ENCODE results near the gene CDH1. TPM values are rescaled to one million over a fixed set of nuclear protein-coding genes. Genes with fewer than 3 reads are reported as not detected.

CDH1 gene
- total RNA-seq, 3 donors from 2014 or later (not counting 1 experiment from before 2014, with no cell fraction given), result 0.50 TPM; not detected in 2

DNA sequence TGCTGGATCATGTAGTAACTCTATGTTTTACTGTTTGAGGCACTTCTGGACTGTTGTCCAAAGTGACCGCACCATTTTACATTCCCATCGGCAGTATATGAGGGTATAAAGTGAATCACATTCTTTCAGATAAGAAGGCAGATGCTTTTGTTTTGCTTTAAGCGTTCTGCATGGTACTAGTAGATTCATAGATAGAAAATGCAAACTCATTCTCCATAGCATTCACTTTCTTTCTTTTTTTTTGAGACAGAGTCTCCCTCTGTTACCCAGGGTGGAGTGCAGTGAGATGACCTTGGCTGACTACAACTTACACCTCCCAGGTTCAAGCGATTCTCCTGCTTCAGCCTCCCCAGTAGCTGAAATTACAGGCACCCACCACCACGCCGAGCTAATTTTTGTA lies 146.6 kb downstream of the CDH1 start:
- Histone ChIP-seq H3K36me3 (ENCODE audit: control insufficient read depth, insufficient read depth, low read length) (peaks cover 23% of the 10 kb centered on the region), H3K27me3 (ENCODE audit: control insufficient read depth, insufficient read depth, low read length) (no peaks in the 10 kb centered on the region), H3K4me3 (ENCODE audit: low read length) (no peak overlapping the region), H3K9me3 (ENCODE audit: control insufficient read depth, insufficient read depth, low read length) (no peaks in the 10 kb centered on the region), H3K4me1 (ENCODE audit: control insufficient read depth, insufficient read depth, low read length) (no peaks in the 10 kb centered on the region), H3K27ac (ENCODE audit: low read length) (no peak overlapping the region)
- no peak overlapping the region for H3K27ac Mint-ChIP-seq
- no peaks in the 10 kb centered on the region for H3K4me1 Mint-ChIP-seq
- no peaks in the 10 kb centered on the region for H3K27me3 Mint-ChIP-seq (ENCODE audit: low read depth in 2 of 2)
- TF ChIP-seq, protein P1, sequence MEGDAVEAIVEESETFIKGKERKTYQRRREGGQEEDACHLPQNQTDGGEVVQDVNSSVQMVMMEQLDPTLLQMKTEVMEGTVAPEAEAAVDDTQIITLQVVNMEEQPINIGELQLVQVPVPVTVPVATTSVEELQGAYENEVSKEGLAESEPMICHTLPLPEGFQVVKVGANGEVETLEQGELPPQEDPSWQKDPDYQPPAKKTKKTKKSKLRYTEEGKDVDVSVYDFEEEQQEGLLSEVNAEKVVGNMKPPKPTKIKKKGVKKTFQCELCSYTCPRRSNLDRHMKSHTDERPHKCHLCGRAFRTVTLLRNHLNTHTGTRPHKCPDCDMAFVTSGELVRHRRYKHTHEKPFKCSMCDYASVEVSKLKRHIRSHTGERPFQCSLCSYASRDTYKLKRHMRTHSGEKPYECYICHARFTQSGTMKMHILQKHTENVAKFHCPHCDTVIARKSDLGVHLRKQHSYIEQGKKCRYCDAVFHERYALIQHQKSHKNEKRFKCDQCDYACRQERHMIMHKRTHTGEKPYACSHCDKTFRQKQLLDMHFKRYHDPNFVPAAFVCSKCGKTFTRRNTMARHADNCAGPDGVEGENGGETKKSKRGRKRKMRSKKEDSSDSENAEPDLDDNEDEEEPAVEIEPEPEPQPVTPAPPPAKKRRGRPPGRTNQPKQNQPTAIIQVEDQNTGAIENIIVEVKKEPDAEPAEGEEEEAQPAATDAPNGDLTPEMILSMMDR (IDR thresholded peaks at IDR 0.05), result no peak
- intact Hi-C loops (cut with micrococcal nuclease), result no loop called here
- WGBS (ENCODE audit: insufficient coverage), result 100% methylated on average over 5 of the region's 6 CpGs
- DNase-seq (no peak), ATAC-seq (no peak)
- H3K9me3 Mint-ChIP-seq, result no peaks in the 10 kb centered on the region
- H3K4me3 Mint-ChIP-seq, result no peak overlapping the region
- H3K36me3 Mint-ChIP-seq, result no peaks in the 10 kb centered on the region

DNA sequence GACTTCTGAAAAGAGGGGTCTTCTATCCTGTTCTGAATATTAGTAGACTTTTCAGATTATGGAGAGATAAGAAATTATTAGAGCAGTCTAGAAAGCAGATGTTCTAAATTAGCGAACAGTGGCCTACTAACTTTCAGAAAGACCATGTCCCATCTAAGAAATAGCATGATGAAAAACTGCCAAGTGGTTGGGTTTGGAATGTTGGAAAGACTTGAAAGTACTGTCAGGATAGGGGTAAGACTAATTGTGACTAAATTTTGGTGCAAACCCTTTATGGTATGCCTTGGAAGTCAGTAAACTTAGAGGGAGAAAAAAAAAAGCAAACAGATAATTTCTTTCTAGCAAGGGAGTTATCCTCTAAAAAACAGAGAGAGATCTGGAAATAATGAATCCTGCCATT lies 147.3 kb downstream of the CDH1 start:
- intact Hi-C loops (cut with micrococcal nuclease), result no loop called here

More for the DNA sequence above, 147.3 kb downstream of the CDH1 start:
- no peaks in the 10 kb centered on the region for H3K9me3 ChIP-seq (ENCODE audit: control insufficient read depth, insufficient read depth, low read length)
- Mint-ChIP-seq H3K27me3 (ENCODE audit: low read depth in 2 of 2) (no peaks in the 10 kb centered on the region), H3K36me3 (no peaks in the 10 kb centered on the region), H3K27ac (no peak overlapping the region), H3K4me3 (no peak overlapping the region), H3K4me1 (no peaks in the 10 kb centered on the region), H3K9me3 (no peaks in the 10 kb centered on the region)
- TF ChIP-seq, protein P1 (IDR thresholded peaks at IDR 0.05), result no peak
- no peaks in the 10 kb centered on the region for H3K27me3 ChIP-seq (ENCODE audit: control insufficient read depth, insufficient read depth, low read length)
- H3K4me3 ChIP-seq (ENCODE audit: low read length), result no peak overlapping the region
- DNase-seq (no peak), ATAC-seq (no peak)
- 100% methylated on average over 1 of the region's 1 CpG for WGBS (ENCODE audit: insufficient coverage)
- H3K4me1 ChIP-seq (ENCODE audit: control insufficient read depth, insufficient read depth, low read length), result no peaks in the 10 kb centered on the region
- no peak overlapping the region for H3K27ac ChIP-seq (ENCODE audit: low read length)
- peaks cover 22% of the 10 kb centered on the region for H3K36me3 ChIP-seq (ENCODE audit: control insufficient read depth, insufficient read depth, low read length)

Other genes starting within 250 kb of the CDH1 start
- 10 to 100 TPM; 23.1 to 36.0 (median 35.3) TPM for gene ZFP90, start 198.0 kb upstream of the CDH1 start, total RNA-seq
- under 1 TPM in 2 of 3 donors, not detected in 1; 0.79 to 0.92 TPM for gene CDH3, start 92.0 kb upstream of the CDH1 start, total RNA-seq
- 10 to 100 TPM; 21.2 to 27.3 (median 23.9) TPM for gene TANGO6, start 106.2 kb downstream of the CDH1 start, total RNA-seq